H1 (cell line): ENCODE measurements around the gene SH2D1B. TPM values are rescaled to one million over a fixed set of nuclear protein-coding genes. Genes with fewer than 3 reads are reported as not detected.

ENCODE experiments used
- CTCF ChIA-PET: fragments of 300-600 bp; sonication (Branson Sonifier 250); formaldehyde crosslinking; loops from one replicate; lab custom pipeline; 2021; ENCODE audit not compliant: partially characterized antibody; lab: Charles Lee
- POLR2A ChIA-PET: fragments of 300-600 bp; sonication (Branson Sonifier 250); formaldehyde crosslinking; loops from one replicate; lab custom pipeline; 2021; ENCODE audit warnings: inconsistent platforms; ENCODE audit not compliant: partially characterized antibody; lab: Charles Lee
- DNase-seq, 2 experiments: peaks; one replicate each; pipeline versions ENCODE4 v3.0.0 to v3.0.0-alpha.2; 2010 to 2022; ENCODE audit warnings: low spot score in 2 of 2, low read depth in 1 of 2, mixed read lengths in 1 of 2
- FAIRE-seq: peaks from 2 replicates; lab custom pipeline; 2011; peaks lifted over from hg19 to GRCh38; lab: Jason Lieb, UNC
- H2AFZ ChIP-seq: 2 replicates; pipeline ENCODE4 v1.8.1; 2012; ENCODE audit warnings: low read length, inconsistent platforms
- H2AK5ac ChIP-seq: 2 replicates; pipeline ENCODE4 v1.6.1; 2013; ENCODE audit warnings: low read depth, low read length
- H2BK120ac ChIP-seq: replicated peaks from 2 replicates; pipeline ENCODE3; 2013; ENCODE audit warnings: low read depth, low read length, inconsistent platforms
- H2BK12ac ChIP-seq: 2 replicates; pipeline ENCODE4 v1.6.1; 2013; ENCODE audit warnings: low read depth, low read length
- H2BK15ac ChIP-seq: 2 replicates; pipeline ENCODE4 v1.6.1; 2013; ENCODE audit warnings: low read length
- H2BK20ac ChIP-seq: 2 replicates; pipeline ENCODE4 v1.6.1; 2013; ENCODE audit warnings: low read length
- H2BK5ac ChIP-seq: 2 replicates; pipeline ENCODE4 v1.6.1; 2013; ENCODE audit warnings: low read depth, low read length
- H3K14ac ChIP-seq: 2 replicates; pipeline ENCODE4 v1.6.1; 2013; ENCODE audit warnings: inconsistent platforms; ENCODE audit not compliant: insufficient read length
- H3K18ac ChIP-seq: 2 replicates; pipeline ENCODE4 v1.6.1; 2013; ENCODE audit warnings: low read length; ENCODE audit errors: extremely low read depth
- H3K23ac ChIP-seq: 2 replicates; pipeline ENCODE4 v1.6.1; 2013; ENCODE audit warnings: inconsistent platforms; ENCODE audit not compliant: insufficient read length
- H3K23me2 ChIP-seq: 2 replicates; pipeline ENCODE4 v1.6.1; 2013; ENCODE audit warnings: low read depth, low read length
- H3K27ac ChIP-seq: 2 replicates; pipeline ENCODE4 v1.6.1; 2011; ENCODE audit warnings: low read depth, low read length, inconsistent platforms
- H3K27me3 ChIP-seq, 4 experiments: replicated peaks in 1 of 4; 1 replicate in 1 of 4; 2 replicates in 3 of 4; pipeline versions ENCODE4 v1.6.1 to v1.8.1; 2011 to 2013; ENCODE audit warnings: low read length in 3 of 4, mild to moderate bottlenecking in 3 of 4, inconsistent platforms in 2 of 4, mixed read lengths in 2 of 4, moderate library complexity in 1 of 4; ENCODE audit not compliant: control insufficient read depth in 3 of 4, insufficient read depth in 3 of 4; ENCODE audit errors: extremely low read depth in 1 of 4
- H3K36me3 ChIP-seq, 4 experiments: 2 replicates each; pipeline versions ENCODE4 v1.6.1 to v1.8.1; 2011 to 2013; ENCODE audit warnings: mild to moderate bottlenecking in 4 of 4, low read length in 3 of 4, moderate library complexity in 2 of 4, control low read depth in 1 of 4, inconsistent platforms in 1 of 4; ENCODE audit not compliant: insufficient read depth in 4 of 4, control insufficient read depth in 2 of 4
- H3K4ac ChIP-seq: replicated peaks from 2 replicates; pipeline ENCODE3; 2013; ENCODE audit warnings: low read length, low read depth, mixed read lengths, inconsistent platforms; ENCODE audit not compliant: insufficient read length
- H3K4me1 ChIP-seq, 4 experiments: replicated peaks in 1 of 4; 1 replicate in 1 of 4; 2 replicates in 3 of 4; pipeline versions ENCODE4 v1.6.1 to v1.8.1; 2011 to 2013; ENCODE audit warnings: low read length in 3 of 4, inconsistent platforms in 2 of 4, mixed read lengths in 1 of 4; ENCODE audit not compliant: insufficient read depth in 4 of 4, control insufficient read depth in 3 of 4
- H3K4me2 ChIP-seq, 2 experiments: 2 replicates each; pipeline versions ENCODE4 v1.6.1 to v1.8.1; 2011 to 2013; ENCODE audit warnings: low read depth in 2 of 2, low read length in 2 of 2, control low read depth in 1 of 2, inconsistent platforms in 1 of 2, mild to moderate bottlenecking in 1 of 2; ENCODE audit not compliant: insufficient read depth in 1 of 2
- H3K4me3 ChIP-seq, 4 experiments: fragments of 200-600, 300-600 bp in 1 of 4; sonication (generic), shearing (Covaris generic), sonication (Bioruptor Twin) in 1 of 4; 2 replicates each; pipeline versions ENCODE4 v1.5.1 to v1.8.1; 2011 to 2016; ENCODE audit warnings: low read length in 4 of 4, low read depth in 3 of 4, control low read depth in 2 of 4, inconsistent platforms in 2 of 4, mild to moderate bottlenecking in 2 of 4, mixed read lengths in 1 of 4, moderate library complexity in 1 of 4; ENCODE audit not compliant: insufficient read depth in 2 of 4; ENCODE audit errors: extremely low read depth in 1 of 4
- H3K56ac ChIP-seq: replicated peaks from 2 replicates; pipeline ENCODE3; 2013; ENCODE audit warnings: low read depth, mild to moderate bottlenecking, mixed read lengths, low read length, inconsistent platforms; ENCODE audit not compliant: insufficient read length
- H3K79me1 ChIP-seq: 2 replicates; pipeline ENCODE4 v1.6.1; 2013; ENCODE audit warnings: low read depth, low read length, control low read depth
- H3K79me2 ChIP-seq, 2 experiments: 2 replicates each; pipeline versions ENCODE4 v1.6.1 to v1.8.1; 2012 to 2013; ENCODE audit warnings: low read length in 2 of 2, mild to moderate bottlenecking in 2 of 2, inconsistent platforms in 1 of 2; ENCODE audit not compliant: insufficient read depth in 2 of 2, control insufficient read depth in 1 of 2
- H3K9ac ChIP-seq, 4 experiments: replicated peaks in 1 of 4; 1 replicate in 1 of 4; 2 replicates in 3 of 4; pipeline versions ENCODE4 v1.6.1 to v1.8.1; 2011 to 2013; ENCODE audit warnings: low read depth in 3 of 4, low read length in 3 of 4, control low read depth in 2 of 4, mild to moderate bottlenecking in 2 of 4, moderate library complexity in 2 of 4, inconsistent platforms in 1 of 4; ENCODE audit errors: extremely low read depth in 1 of 4
- H3K9me3 ChIP-seq, 2 experiments: 2 replicates each; pipeline versions ENCODE4 v1.6.1 to v1.8.1; 2012 to 2013; ENCODE audit warnings: mild to moderate bottlenecking in 2 of 2, moderate library complexity in 2 of 2, control low read depth in 1 of 2, inconsistent platforms in 1 of 2, low read depth in 1 of 2, low read length in 1 of 2, mixed read lengths in 1 of 2; ENCODE audit not compliant: insufficient read depth in 2 of 2
- H4K20me1 ChIP-seq, 2 experiments: replicated peaks in 1 of 2; 2 replicates each; pipeline versions ENCODE3 to v1.8.1; 2011 to 2013; ENCODE audit warnings: inconsistent platforms in 2 of 2, low read length in 2 of 2, mild to moderate bottlenecking in 1 of 2; ENCODE audit not compliant: insufficient read depth in 2 of 2, control insufficient read depth in 1 of 2
- H4K5ac ChIP-seq: 2 replicates; pipeline ENCODE4 v1.6.1; 2013; ENCODE audit warnings: low read length, low read depth, mixed read lengths, inconsistent platforms; ENCODE audit not compliant: insufficient read length
- H4K8ac ChIP-seq: 2 replicates; pipeline ENCODE4 v1.8.0; 2013; ENCODE audit warnings: mild to moderate bottlenecking, moderate library complexity, low read length, inconsistent platforms; ENCODE audit not compliant: insufficient read depth; ENCODE audit errors: extremely low read depth
- H4K91ac ChIP-seq: replicated peaks from 2 replicates; pipeline ENCODE3; 2013; ENCODE audit warnings: low read length, mixed read lengths, inconsistent platforms; ENCODE audit not compliant: insufficient read length
- CHD2 ChIP-seq: IDR thresholded peaks from 2 replicates; pipeline ENCODE4 v1.6.1; 2012; ENCODE audit warnings: low read length, improper control_type of control experiment
- CTCF ChIP-seq, 3 experiments: IDR thresholded peaks; 1 replicate in 2 of 3; 2 replicates in 1 of 3; pipeline versions ENCODE4 v1.5.1 to v1.6.1; 2011; ENCODE audit warnings: low read length in 3 of 3, mild to moderate bottlenecking in 3 of 3, inconsistent platforms in 2 of 3, low read depth in 1 of 3, moderate library complexity in 1 of 3; ENCODE audit not compliant: insufficient read depth in 1 of 3; ENCODE audit errors: control extremely low read depth in 1 of 3
- HDAC2 ChIP-seq, 2 experiments: fragments of 300-600 bp in 1 of 2; sonication (generic) in 1 of 2; IDR thresholded peaks; 2 replicates each; pipeline ENCODE4 v1.6.1; 2011 to 2012; ENCODE audit warnings: low read depth in 2 of 2, low read length in 2 of 2, mild to moderate bottlenecking in 2 of 2, moderate library complexity in 2 of 2, borderline replicate concordance in 1 of 2, inconsistent platforms in 1 of 2
- SP2 ChIP-seq: IDR thresholded peaks from 2 replicates; pipeline ENCODE4 v1.6.1; 2012; ENCODE audit warnings: mild to moderate bottlenecking, low read length, inconsistent platforms
- WGBS, 2 experiments: shearing (Covaris generic) in 1 of 2; methylation state at CpG; one replicate each; pipeline versions ENCODE4 v1.1.6 to v1.1.7; 2013 to 2015; ENCODE audit warnings: low lambda C conversion rate in 2 of 2, mixed read lengths in 2 of 2, inconsistent platforms in 1 of 2, low coverage in 1 of 2, missing lambda C conversion rate in 1 of 2; ENCODE audit not compliant: insufficient replicate concordance in 2 of 2, insufficient coverage in 1 of 2, insufficient read length in 1 of 2; ENCODE audit errors: extremely low coverage in 1 of 2, missing lambda C conversion rate in 1 of 2; 5-methylcytosine and 5-hydroxymethylcytosine counted together
- polyA plus RNA-seq, 7 experiments: library from polyadenylated mRNA; depleted of rRNA in 3 of 7; stranded (reverse) in 5 of 7; unstranded in 2 of 7; fragments of >200 nt in 5 of 7; fragments of 200-250 nt in 2 of 7; gene quantifications; 1 replicate in 5 of 7; 2 replicates in 1 of 7; 4 replicates in 1 of 7; pipeline versions ENCODE4 v1.2.1 to v1.2.3, GENCODE V29; 2011 to 2013; ENCODE audit warnings: missing spikeins in 2 of 7, mixed read lengths in 2 of 7
- total RNA-seq: library from RNA; stranded (reverse); fragmentation: NEBNext Ultra II Directional; extraction: Animal tissue kit (Norgen Biotek cat#: 25700); gene quantifications from 2 replicates; pipeline ENCODE4 v1.2.1, GENCODE V29; 2021

The SH2D1B gene
- total and polyA plus RNA-seq, 2 of the 8 experiments (the other 6 are each of a cell fraction or from before 2014, with no cell fraction given) = not detected

GRCh38 chr1:162389021-162389818, 22.7 kb downstream of the SH2D1B start:
- 88% methylated on average over 11 of the region's 11 CpGs; no CpG with 5 or more reads in 1 of the 2 experiments for WGBS, 2 experiments
- H3K9ac ChIP-seq = no peak overlapping the region
- H3K18ac ChIP-seq = no peak overlapping the region
- H3K23me2 ChIP-seq = no peaks in the 10 kb centered on the region
- no peak overlapping the region for H4K5ac ChIP-seq
- FAIRE-seq = no peak
- H3K56ac ChIP-seq = no peak overlapping the region
- no peaks in the 10 kb centered on the region for H3K79me2 ChIP-seq
- H3K79me1 ChIP-seq = no peaks in the 10 kb centered on the region
- ChIA-PET POLR2A (interaction anchor here (0.9 to 1.2 kb wide), 2 partner anchors 32 to 327 kb away, joined by 3 read pairs; no protein-coding TSS in a partner anchor), CTCF (interaction anchor here (0.7 to 6.4 kb wide), 13 partner anchors 8 to 416 kb away, joined by 3 to 46 read pairs (median 5); partner anchors contain the start of gene C1orf226)
- no peak overlapping the region for H2BK5ac ChIP-seq
- H2BK20ac ChIP-seq = no peak overlapping the region
- H4K91ac ChIP-seq = no peak overlapping the region
- H3K4me1 ChIP-seq = peaks cover 0 to 6% (median 1%) of the 10 kb centered on the region in 4 experiments; a peak in 4 of 7 replicates
- no peak overlapping the region for H3K14ac ChIP-seq
- no peak for TF ChIP-seq SP2
- no peak for TF ChIP-seq CTCF (IDR thresholded peaks at IDR 0.05; ENCODE audit: control extremely low read depth in 1 of 3, insufficient read depth in 1 of 3, low read depth in 1 of 3, low read length in 3 of 3)
- TF ChIP-seq HDAC2 (IDR thresholded peaks at IDR 0.05; ENCODE audit: borderline replicate concordance in 1 of 2, low read depth in 2 of 2, low read length in 2 of 2) = no peak
- no peak for TF ChIP-seq CHD2
- no peak overlapping the region for H3K4me2 ChIP-seq
- H3K23ac ChIP-seq = no peak overlapping the region
- no peak overlapping the region for H2BK120ac ChIP-seq
- H4K8ac ChIP-seq = no peak overlapping the region; the same call in 1 of the 2 replicates
- no peaks in the 10 kb centered on the region for H4K20me1 ChIP-seq
- H3K27me3 ChIP-seq = no peaks in the 10 kb centered on the region
- H3K36me3 ChIP-seq = no peaks in the 10 kb centered on the region
- H2BK15ac ChIP-seq = no peak overlapping the region
- H3K4ac ChIP-seq = no peak overlapping the region
- no peak overlapping the region for H2AK5ac ChIP-seq
- no peaks in the 10 kb centered on the region for H3K9me3 ChIP-seq
- peak in 1 of 2 experiments; percentile 42 for DNase-seq
- no peak overlapping the region for H3K27ac ChIP-seq
- H2AFZ ChIP-seq = no peak overlapping the region
- H2BK12ac ChIP-seq = no peak overlapping the region
- H3K4me3 ChIP-seq = no peak overlapping the region
